HCT116 (cell line): Measurements from ENCODE around the gene FAM124B. TPM values are rescaled to one million over a fixed set of nuclear protein-coding genes. Genes with fewer than 3 reads are reported as not detected.

Source experiments
- ATAC-seq: fragments of 200-7000 bp; cut with Tn5 transposase; 2 replicates; pipeline ENCODE4 v1.9.1; 2020; ENCODE audit warnings: mild to moderate bottlenecking, moderate library complexity
- BruUV-seq: library from RNA; stranded (reverse); fragments of 400-500 nt; replicated peaks from 2 replicates; lab custom pipeline; 2021; lab: Mats Ljungman, UMichigan
- CTCF ChIA-PET: fragments of 300-600 bp; sonication (Branson Sonifier 250); formaldehyde crosslinking; loops from one replicate; lab custom pipeline; 2021; ENCODE audit warnings: antibody characterized with exemption; lab: Charles Lee
- POLR2A ChIA-PET: fragments of 300-600, 350-600 bp; sonication (Branson Sonifier 250); formaldehyde crosslinking; loops from one replicate; lab custom pipeline; 2021; ENCODE audit warnings: antibody characterized with exemption; lab: Charles Lee
- RAD21 ChIA-PET, 2 experiments: fragments of 300-600 bp; sonication (Branson Sonifier 250); formaldehyde crosslinking; loops; one replicate each; lab custom pipeline; 2023; ENCODE audit warnings: low total read pairs in 2 of 2; ENCODE audit not compliant: uncharacterized antibody in 2 of 2, unreplicated experiment in 2 of 2, low non-redundant PET in 1 of 2; lab: Charles Lee
- DNase-seq: peaks from one replicate; pipeline ENCODE4 v3.0.0-alpha.2; 2010; ENCODE audit warnings: low read depth, low spot score
- H2AFZ ChIP-seq: fragments of 200-600 bp; shearing (Covaris generic), sonication (generic); 2 replicates; pipeline ENCODE4 v1.6.1; 2017; ENCODE audit warnings: low read depth, mixed run types, mixed read lengths, antibody characterized with exemption, low read length; ENCODE audit not compliant: poor library complexity, severe bottlenecking
- H3K27ac ChIP-seq: 2 replicates; pipeline ENCODE4 v1.5.1; 2012; ENCODE audit warnings: low read depth, low read length
- H3K27me3 ChIP-seq: fragments of 200-600 bp; sonication (generic); 2 replicates; pipeline ENCODE4 v1.6.1; 2016; ENCODE audit warnings: mixed run types, low read length, mixed read lengths; ENCODE audit not compliant: insufficient read depth
- H3K36me3 ChIP-seq, 2 experiments: fragments of 200-500 bp in 1 of 2; fragments of 200-600 bp in 1 of 2; sonication (Bioruptor generic) in 1 of 2; sonication (generic) in 1 of 2; 2 replicates each; pipeline versions ENCODE4 v1.5.1 to v1.6.1; 2014 to 2016; ENCODE audit warnings: low read length in 2 of 2, inconsistent platforms in 1 of 2, mixed read lengths in 1 of 2, mixed run types in 1 of 2; ENCODE audit not compliant: insufficient read depth in 2 of 2, control insufficient read depth in 1 of 2
- H3K4me1 ChIP-seq, 2 experiments: fragments of 200-600 bp in 1 of 2; sonication (generic) in 1 of 2; 2 replicates each; pipeline versions ENCODE4 v1.5.1 to v1.6.1; 2012 to 2017; ENCODE audit warnings: low read length in 2 of 2, inconsistent platforms in 1 of 2, mild to moderate bottlenecking in 1 of 2, mixed read lengths in 1 of 2, mixed run types in 1 of 2, moderate library complexity in 1 of 2; ENCODE audit not compliant: insufficient read depth in 2 of 2, control insufficient read depth in 1 of 2
- H3K4me2 ChIP-seq: fragments of 200-600 bp; sonication (generic); 2 replicates; pipeline ENCODE4 v1.6.1; 2017; ENCODE audit warnings: mixed run types, low read length, mixed read lengths
- H3K4me3 ChIP-seq, 2 experiments: fragments of 200-600 bp in 1 of 2; sonication (generic) in 1 of 2; replicated peaks in 1 of 2; 2 replicates each; pipeline ENCODE4 v1.5.1; 2011 to 2016; ENCODE audit warnings: low read length in 2 of 2, control low read depth in 1 of 2, low read depth in 1 of 2, mild to moderate bottlenecking in 1 of 2, mixed read lengths in 1 of 2, mixed run types in 1 of 2
- H3K79me2 ChIP-seq: fragments of 200-600 bp; sonication (generic); 2 replicates; pipeline ENCODE4 v1.6.1; 2017; ENCODE audit warnings: mild to moderate bottlenecking, mixed run types, low read length, moderate library complexity, mixed read lengths; ENCODE audit not compliant: insufficient read depth
- H3K9ac ChIP-seq: fragments of 200-600 bp; sonication (generic); 2 replicates; pipeline ENCODE4 v1.6.1; 2016; ENCODE audit warnings: low read length, mixed read lengths
- H3K9me2 ChIP-seq: fragments of 200-600 bp; sonication (generic), shearing (Covaris generic); 2 replicates; pipeline ENCODE4 v1.6.1; 2017; ENCODE audit warnings: mixed run types, mild to moderate bottlenecking, moderate library complexity; ENCODE audit not compliant: insufficient read depth
- H3K9me3 ChIP-seq, 2 experiments: fragments of 200-500 bp in 1 of 2; fragments of 200-600 bp in 1 of 2; sonication (Bioruptor generic) in 1 of 2; sonication (generic) in 1 of 2; 2 replicates each; pipeline ENCODE4 v1.6.1; 2014 to 2017; ENCODE audit warnings: low read length in 2 of 2, mixed read lengths in 2 of 2, inconsistent platforms in 1 of 2, low read depth in 1 of 2, mild to moderate bottlenecking in 1 of 2, mixed run types in 1 of 2, moderate library complexity in 1 of 2; ENCODE audit not compliant: control insufficient read depth in 1 of 2, insufficient read depth in 1 of 2
- H4K20me1 ChIP-seq: fragments of 200-600 bp; sonication (generic), shearing (Covaris generic); 2 replicates; pipeline ENCODE4 v1.6.1; 2017; ENCODE audit warnings: mixed run types, mild to moderate bottlenecking, moderate library complexity; ENCODE audit not compliant: insufficient read depth
- EZH2 ChIP-seq: fragments of 200-600 bp; sonication (generic); IDR thresholded peaks from 2 replicates; pipeline ENCODE4 v1.6.1; 2017; ENCODE audit warnings: antibody characterized with exemption, mixed run types
- EZH2phosphoT487 ChIP-seq: fragments of 200-600 bp; IDR thresholded peaks from 2 replicates; pipeline ENCODE4 v1.6.1; 2018; ENCODE audit warnings: antibody characterized with exemption, borderline replicate concordance
- JUND ChIP-seq: IDR thresholded peaks from 2 replicates; pipeline ENCODE4 v1.6.1; 2012
- POLR2AphosphoS5 ChIP-seq: IDR thresholded peaks from 2 replicates; pipeline ENCODE4 v1.6.1; 2011; ENCODE audit warnings: mild to moderate bottlenecking, low read depth, low read length, moderate library complexity
- SRF ChIP-seq: IDR thresholded peaks from 2 replicates; pipeline ENCODE4 v1.6.1; 2012; ENCODE audit warnings: low read depth
- YY1 ChIP-seq: IDR thresholded peaks from 2 replicates; pipeline ENCODE4 v1.6.1; 2011; ENCODE audit warnings: low read length, low read depth, moderate library complexity, mild to moderate bottlenecking; ENCODE audit not compliant: insufficient replicate concordance; ENCODE audit errors: extremely low read depth
- ZFX ChIP-seq: fragments of 450-650 bp; IDR thresholded peaks from 2 replicates; pipeline ENCODE4 v1.6.1; 2017
- intact Hi-C: fragments of 100-400 bp; cut with micrococcal nuclease; formaldehyde crosslinking; loops from 2 replicates; pipeline ENCODE4 v1.10.0; 2022
- total RNA-seq: library from RNA; stranded (reverse); gene quantifications from one replicate; pipeline ENCODE4 v1.2.1, GENCODE V29; 2021; ENCODE audit not compliant: unreplicated experiment
- TF ChIP-seq, protein P1 (sequence below): IDR thresholded peaks from 2 replicates; pipeline ENCODE4 v1.6.1; 2012
- TF ChIP-seq, protein P2 (sequence below): IDR thresholded peaks from 2 replicates; pipeline ENCODE4 v1.6.1; 2012

FAM124B gene
- total RNA-seq, 1 experiment from 2014 or later = not detected

- TF ChIP-seq, protein P1, sequence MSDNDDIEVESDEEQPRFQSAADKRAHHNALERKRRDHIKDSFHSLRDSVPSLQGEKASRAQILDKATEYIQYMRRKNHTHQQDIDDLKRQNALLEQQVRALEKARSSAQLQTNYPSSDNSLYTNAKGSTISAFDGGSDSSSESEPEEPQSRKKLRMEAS = no peak
- no peak for TF ChIP-seq SRF
- no peak for TF ChIP-seq POLR2AphosphoS5
- no peak for TF ChIP-seq EZH2
- TF ChIP-seq ZFX = no peak
- TF ChIP-seq, protein P2, sequence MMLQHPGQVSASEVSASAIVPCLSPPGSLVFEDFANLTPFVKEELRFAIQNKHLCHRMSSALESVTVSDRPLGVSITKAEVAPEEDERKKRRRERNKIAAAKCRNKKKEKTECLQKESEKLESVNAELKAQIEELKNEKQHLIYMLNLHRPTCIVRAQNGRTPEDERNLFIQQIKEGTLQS = no peak
- RAD21 ChIA-PET = no interaction called here
- BruUV-seq = no TSS peak
- intact Hi-C loops = no loop called here
- Histone ChIP-seq H3K27ac (no peak overlapping the region), H3K4me2 (no peak overlapping the region), H3K9me2 (no peaks in the 10 kb centered on the region), H3K9me3 (0 out of 4 replicates have a peak, but pooled peaks cover 0 to 6% of the 10 kb centered on the region in 2 experiments), H3K9ac (no peak overlapping the region), H3K79me2 (no peaks in the 10 kb centered on the region), H4K20me1 (no peaks in the 10 kb centered on the region), H3K36me3 (no peaks in the 10 kb centered on the region), H3K4me3 (no peak overlapping the region), H3K4me1 (no peaks in the 10 kb centered on the region), H2AFZ (no peak overlapping the region), H3K27me3 (no peaks in the 10 kb centered on the region)
- ATAC-seq = no peak
- no peak for DNase-seq
- POLR2A ChIA-PET = no interaction called here
- CTCF ChIA-PET = interaction anchor here (0.8 kb wide), 1 partner anchor 117 kb away, joined by 3 read pairs; no protein-coding TSS in a partner anchor
Measured at GRCh38 chr2:224403657-224404056, 1.8 kb upstream of the FAM124B start.

DNA sequence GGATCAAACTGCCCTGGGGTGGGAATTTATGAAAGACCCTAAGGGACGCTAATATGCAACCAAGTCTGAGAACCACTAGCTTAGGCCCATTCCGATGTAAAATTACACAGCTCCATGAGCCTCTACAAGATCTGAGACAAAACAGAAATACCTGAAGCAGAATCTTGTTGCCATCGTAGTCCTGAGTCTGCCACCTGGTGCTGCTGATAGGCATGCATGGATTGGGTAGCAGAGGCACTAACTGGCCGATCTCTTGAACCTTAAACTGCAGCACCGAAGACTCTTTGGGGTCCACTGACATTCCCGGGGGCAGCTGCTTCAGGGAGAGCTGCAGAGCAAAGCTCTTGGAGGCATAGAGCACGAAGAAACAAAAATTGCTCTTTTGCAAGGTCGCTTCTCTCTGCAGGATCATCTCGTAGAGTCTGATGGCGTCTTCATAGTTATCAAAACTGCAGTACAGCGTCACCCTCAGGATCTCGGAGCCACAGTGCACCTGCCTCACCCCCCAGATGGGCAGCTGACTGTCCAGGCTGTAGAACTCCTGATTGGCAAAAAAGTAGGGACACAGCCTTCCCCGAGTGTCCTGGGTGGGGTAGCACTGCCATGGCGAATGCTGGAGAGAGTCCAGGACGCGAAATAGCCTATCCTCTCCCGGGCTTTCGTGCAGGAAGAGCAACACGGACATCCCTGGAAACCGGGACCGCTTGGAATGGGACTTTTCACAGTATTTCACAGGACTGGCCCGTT, 848 bp downstream of the FAM124B start:
- CTCF ChIA-PET = no interaction called here
- no peaks in the 10 kb centered on the region for H3K27me3 ChIP-seq
- ATAC-seq = no peak
- BruUV-seq = no TSS peak
- H3K9me3 ChIP-seq = 0 out of 4 replicates have a peak, but pooled peaks cover 0 to 6% of the 10 kb centered on the region in 2 experiments
- no peaks in the 10 kb centered on the region for H3K79me2 ChIP-seq
- H3K9ac ChIP-seq = no peak overlapping the region
- H3K4me3 ChIP-seq = no peak overlapping the region
- no peak overlapping the region for H3K27ac ChIP-seq
- TF ChIP-seq JUND (no peak), YY1 (no peak), EZH2phosphoT487 (no peak)
- DNase-seq = no peak
- no peak overlapping the region for H3K4me2 ChIP-seq
- H3K4me1 ChIP-seq = no peaks in the 10 kb centered on the region
- H3K9me2 ChIP-seq = no peaks in the 10 kb centered on the region
- no peaks in the 10 kb centered on the region for H4K20me1 ChIP-seq
- POLR2A ChIA-PET = no interaction called here
- H3K36me3 ChIP-seq = no peaks in the 10 kb centered on the region
- RAD21 ChIA-PET = no interaction called here
- intact Hi-C loops = no loop called here
- H2AFZ ChIP-seq = no peak overlapping the region
